Right lobe of liver (tissue), 4 donors: ENCODE results near the gene HSPA14.

Experiments used
- CTCF ChIP-seq, 4 donors: fragments of 200-600 bp in 3 of 4; fragments of 450-650 bp in 1 of 4; IDR thresholded peaks; one replicate each; pipeline versions ENCODE4 v1.5.1 to v1.8.0; 2016 to 2022; ENCODE audit warnings: antibody characterized with exemption in 4 of 4, mild to moderate bottlenecking in 2 of 4
- POLR2A ChIP-seq: fragments of 450-650 bp; IDR thresholded peaks from one replicate; pipeline ENCODE4 v1.6.1; 2017; ENCODE audit warnings: antibody characterized with exemption, mild to moderate bottlenecking
- donor health status: DM: no; HTN: no; CAD: no.
- donor health status: DM: no; HTN: no; CAD: no.
- donor health status: DM: no; HTN: yes; CAD: no.

DNA sequence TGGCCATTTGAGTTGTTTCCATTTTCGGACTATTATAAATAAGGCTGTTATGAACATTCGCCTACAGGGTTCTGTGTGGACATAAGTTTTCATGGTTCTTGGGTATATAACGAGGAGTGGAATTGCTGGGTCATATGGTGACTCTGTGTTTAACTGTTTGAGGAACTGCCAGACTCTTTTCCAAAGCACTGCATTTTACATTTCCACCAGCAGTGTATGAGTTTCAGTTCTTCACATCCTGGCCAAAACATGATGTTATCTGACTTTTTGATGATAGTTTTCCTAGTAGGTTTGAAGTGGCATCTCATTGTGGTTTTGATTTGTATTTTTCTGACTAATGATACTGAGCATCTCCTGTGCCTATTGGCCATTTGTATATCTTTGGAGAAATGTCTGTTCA, 46.0 kb downstream of the HSPA14 start:
- TF ChIP-seq CTCF (IDR thresholded peaks at IDR 0.05) (no peak), POLR2A (no peak)
